ENCODE measurements around the gene ADGRA1.

The ADGRA1 gene

DNA sequence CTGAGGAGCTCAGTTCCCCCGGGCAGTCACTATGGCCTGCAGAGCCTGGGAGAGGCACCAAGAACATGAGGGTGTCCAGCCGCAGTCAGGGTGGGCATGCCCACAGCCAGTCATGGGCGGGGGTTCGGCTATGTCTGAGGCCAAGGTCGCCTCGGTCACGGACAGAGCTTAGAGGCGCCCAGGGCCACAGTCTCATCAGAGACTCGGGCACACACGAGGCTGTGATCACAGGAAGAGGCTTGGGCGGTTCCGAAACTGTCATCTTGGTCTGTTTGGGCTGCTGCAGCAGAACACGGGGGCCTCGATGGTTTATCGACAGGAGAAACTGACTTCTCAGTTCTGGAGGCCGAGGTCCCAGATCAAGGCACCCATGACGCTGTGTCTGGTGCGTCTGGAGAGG is 9.7 kb downstream of the ADGRA1 start:
- no peaks in the 10 kb centered on the region for H3K79me1 ChIP-seq (replicated peaks; ENCODE audit: low read length, poor library complexity, severe bottlenecking)
- H3K27me3 ChIP-seq (ENCODE audit: control insufficient read depth in 1 of 2, insufficient read depth in 1 of 2, low read length in 2 of 2) = peaks cover 12 to 83% of the 10 kb centered on the region in 2 experiments
- no peak overlapping the region for H3K27ac ChIP-seq (ENCODE audit: low read length, poor library complexity, severe bottlenecking)
- H2BK120ac ChIP-seq (ENCODE audit: low read depth, low read length) = no peak overlapping the region
- H3K4ac ChIP-seq (ENCODE audit: low read depth in 1 of 2, low read length in 2 of 2) = no peak overlapping the region
- WGBS = 90% methylated on average over 18 of the region's 18 CpGs
- no peaks in the 10 kb centered on the region for H3K36me3 ChIP-seq (ENCODE audit: control insufficient read depth in 1 of 2, insufficient read depth in 2 of 2, low read depth in 1 of 2, low read length in 2 of 2)
- no peak overlapping the region for H3K14ac ChIP-seq (ENCODE audit: low read length in 2 of 2)
- H3K9me3 ChIP-seq (ENCODE audit: control insufficient read depth, low read length) = no peaks in the 10 kb centered on the region
- H3K4me1 ChIP-seq (ENCODE audit: control insufficient read depth, insufficient read depth, low read depth, low read length) = peaks cover 2% of the 10 kb centered on the region
- no peak overlapping the region for H2AFZ ChIP-seq (ENCODE audit: low read depth, low read length)
- no peak overlapping the region for H4K8ac ChIP-seq (ENCODE audit: low read length)
- H2AK5ac ChIP-seq (ENCODE audit: low read length, severe bottlenecking) = no peak overlapping the region
- H4K91ac ChIP-seq (ENCODE audit: low read length) = no peak overlapping the region
- no peak overlapping the region for H3K4me2 ChIP-seq (ENCODE audit: low read length, poor library complexity, severe bottlenecking)
- H3K9ac ChIP-seq (ENCODE audit: low read length) = no peak overlapping the region
- no peak overlapping the region for H2BK12ac ChIP-seq (ENCODE audit: low read length in 2 of 2)
- no peak overlapping the region for H3K23ac ChIP-seq (ENCODE audit: low read length in 2 of 2)
- no peak overlapping the region for H3K4me3 ChIP-seq (ENCODE audit: insufficient read depth in 1 of 2, low read depth in 1 of 2, low read length in 2 of 2)
- no peak overlapping the region for H3K18ac ChIP-seq (ENCODE audit: low read depth in 1 of 2, low read length in 2 of 2)
- DNase-seq = no peak
- no peak overlapping the region for H2BK15ac ChIP-seq (ENCODE audit: low read depth, poor library complexity, severe bottlenecking)
- no peak overlapping the region for H2BK5ac ChIP-seq (ENCODE audit: low read depth, low read length, poor library complexity, severe bottlenecking)

DNA sequence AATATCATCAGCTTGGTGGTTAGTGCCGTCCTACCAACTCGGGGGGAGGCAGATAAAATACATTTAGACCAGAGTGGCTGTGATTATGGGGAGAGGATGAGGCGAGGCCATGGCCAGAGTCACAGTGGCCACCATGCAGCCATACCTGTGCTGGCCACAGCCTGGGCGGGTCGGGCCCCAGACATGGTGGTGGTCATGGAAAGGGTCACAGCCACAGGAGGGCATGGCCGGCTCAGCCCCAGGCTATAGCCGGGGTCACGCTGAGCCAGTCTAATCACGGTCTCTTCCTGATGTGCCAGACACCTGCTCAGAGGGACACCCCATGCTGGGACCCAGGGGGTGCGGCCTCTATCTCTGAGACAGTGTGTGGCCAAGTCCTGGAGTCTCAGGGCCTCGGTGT is 10.2 kb downstream of the ADGRA1 start:
- H3K4me3 ChIP-seq (ENCODE audit: insufficient read depth in 1 of 2, low read depth in 1 of 2, low read length in 2 of 2) = no peak overlapping the region
- H4K8ac ChIP-seq (ENCODE audit: low read length) = no peak overlapping the region
- H3K4ac ChIP-seq (ENCODE audit: low read depth in 1 of 2, low read length in 2 of 2) = no peak overlapping the region
- peaks cover 2% of the 10 kb centered on the region for H3K4me1 ChIP-seq (ENCODE audit: control insufficient read depth, insufficient read depth, low read depth, low read length)
- no peak overlapping the region for H3K23ac ChIP-seq (ENCODE audit: low read length in 2 of 2)
- H2BK15ac ChIP-seq (ENCODE audit: low read depth, poor library complexity, severe bottlenecking) = no peak overlapping the region
- H3K27me3 ChIP-seq (ENCODE audit: control insufficient read depth in 1 of 2, insufficient read depth in 1 of 2, low read length in 2 of 2) = peaks cover 9 to 81% of the 10 kb centered on the region in 2 experiments
- no peaks in the 10 kb centered on the region for H3K79me1 ChIP-seq (replicated peaks; ENCODE audit: low read length, poor library complexity, severe bottlenecking)
- H2BK5ac ChIP-seq (ENCODE audit: low read depth, low read length, poor library complexity, severe bottlenecking) = no peak overlapping the region
- H3K9ac ChIP-seq (ENCODE audit: low read length) = no peak overlapping the region
- no peak overlapping the region for H3K14ac ChIP-seq (ENCODE audit: low read length in 2 of 2)
- H3K9me3 ChIP-seq (ENCODE audit: control insufficient read depth, low read length) = no peaks in the 10 kb centered on the region
- no peak overlapping the region for H2BK12ac ChIP-seq (ENCODE audit: low read length in 2 of 2)
- H3K18ac ChIP-seq (ENCODE audit: low read depth in 1 of 2, low read length in 2 of 2) = no peak overlapping the region
- H2AK5ac ChIP-seq (ENCODE audit: low read length, severe bottlenecking) = no peak overlapping the region
- no peak overlapping the region for H2AFZ ChIP-seq (ENCODE audit: low read depth, low read length)
- no peak overlapping the region for H3K27ac ChIP-seq (ENCODE audit: low read length, poor library complexity, severe bottlenecking)
- WGBS = 90% methylated on average over 11 of the region's 11 CpGs
- no peak overlapping the region for H3K4me2 ChIP-seq (ENCODE audit: low read length, poor library complexity, severe bottlenecking)
- no peak overlapping the region for H4K91ac ChIP-seq (ENCODE audit: low read length)
- DNase-seq = no peak
- no peak overlapping the region for H2BK120ac ChIP-seq (ENCODE audit: low read depth, low read length)
- H3K36me3 ChIP-seq (ENCODE audit: control insufficient read depth in 1 of 2, insufficient read depth in 2 of 2, low read depth in 1 of 2, low read length in 2 of 2) = no peaks in the 10 kb centered on the region

DNA sequence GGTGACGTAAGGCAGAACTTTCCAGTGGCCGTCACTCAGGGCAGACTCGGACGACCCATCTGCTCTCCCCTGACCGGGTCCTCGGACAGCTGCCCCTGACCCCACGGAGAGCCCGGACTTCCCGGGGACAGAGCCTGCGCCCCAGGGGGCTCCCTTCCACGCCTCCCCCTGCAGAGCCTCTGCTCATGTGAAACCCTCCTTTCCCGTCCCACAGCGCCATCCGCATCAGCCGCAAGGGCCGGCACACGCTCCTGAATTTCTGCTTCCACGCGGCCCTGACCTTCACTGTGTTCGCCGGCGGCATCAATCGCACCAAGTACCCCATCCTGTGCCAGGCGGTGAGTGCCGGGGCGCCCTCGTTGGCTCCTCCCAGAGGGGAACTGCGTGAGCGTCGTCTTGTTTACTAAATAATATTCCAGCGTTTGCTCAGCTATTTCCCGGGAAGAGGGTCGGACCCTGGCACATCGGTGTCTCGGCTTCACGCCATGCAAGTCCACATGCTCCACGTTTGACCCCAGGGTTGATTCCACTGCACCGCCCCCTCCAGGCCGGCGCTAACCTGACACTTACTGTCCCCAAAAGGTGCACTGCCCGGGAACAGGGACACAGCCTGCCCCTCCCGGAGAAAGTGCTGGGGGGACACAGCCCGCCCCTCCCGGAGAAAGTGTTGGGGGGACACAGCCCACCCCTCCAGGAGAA is 10.9 kb downstream of the ADGRA1 start:
- Histone ChIP-seq H3K27me3 (ENCODE audit: control insufficient read depth in 1 of 2, insufficient read depth in 1 of 2, low read length in 2 of 2) (peaks cover 7 to 80% of the 10 kb centered on the region in 2 experiments), H3K18ac (ENCODE audit: low read depth in 1 of 2, low read length in 2 of 2) (no peak overlapping the region), H2BK12ac (ENCODE audit: low read length in 2 of 2) (no peak overlapping the region), H4K8ac (ENCODE audit: low read length) (no peak overlapping the region), H3K9ac (ENCODE audit: low read length) (no peak overlapping the region), H3K9me3 (ENCODE audit: control insufficient read depth, low read length) (no peaks in the 10 kb centered on the region), H2BK120ac (ENCODE audit: low read depth, low read length) (no peak overlapping the region), H3K4ac (ENCODE audit: low read depth in 1 of 2, low read length in 2 of 2) (no peak overlapping the region), H3K4me3 (ENCODE audit: insufficient read depth in 1 of 2, low read depth in 1 of 2, low read length in 2 of 2) (no peak overlapping the region), H3K4me2 (ENCODE audit: low read length, poor library complexity, severe bottlenecking) (no peak overlapping the region), H3K4me1 (ENCODE audit: control insufficient read depth, insufficient read depth, low read depth, low read length) (peaks cover 2% of the 10 kb centered on the region), H2BK5ac (ENCODE audit: low read depth, low read length, poor library complexity, severe bottlenecking) (no peak overlapping the region), H3K36me3 (ENCODE audit: control insufficient read depth in 1 of 2, insufficient read depth in 2 of 2, low read depth in 1 of 2, low read length in 2 of 2) (no peaks in the 10 kb centered on the region), H3K14ac (ENCODE audit: low read length in 2 of 2) (no peak overlapping the region), H3K79me1 (replicated peaks; ENCODE audit: low read length, poor library complexity, severe bottlenecking) (no peaks in the 10 kb centered on the region), H2AFZ (ENCODE audit: low read depth, low read length) (no peak overlapping the region), H4K91ac (ENCODE audit: low read length) (no peak overlapping the region), H3K23ac (ENCODE audit: low read length in 2 of 2) (no peak overlapping the region), H3K27ac (ENCODE audit: low read length, poor library complexity, severe bottlenecking) (no peak overlapping the region), H2BK15ac (ENCODE audit: low read depth, poor library complexity, severe bottlenecking) (no peak overlapping the region), H2AK5ac (ENCODE audit: low read length, severe bottlenecking) (no peak overlapping the region)
- no peak for DNase-seq
- 85% methylated on average over 44 of the region's 44 CpGs for WGBS

DNA sequence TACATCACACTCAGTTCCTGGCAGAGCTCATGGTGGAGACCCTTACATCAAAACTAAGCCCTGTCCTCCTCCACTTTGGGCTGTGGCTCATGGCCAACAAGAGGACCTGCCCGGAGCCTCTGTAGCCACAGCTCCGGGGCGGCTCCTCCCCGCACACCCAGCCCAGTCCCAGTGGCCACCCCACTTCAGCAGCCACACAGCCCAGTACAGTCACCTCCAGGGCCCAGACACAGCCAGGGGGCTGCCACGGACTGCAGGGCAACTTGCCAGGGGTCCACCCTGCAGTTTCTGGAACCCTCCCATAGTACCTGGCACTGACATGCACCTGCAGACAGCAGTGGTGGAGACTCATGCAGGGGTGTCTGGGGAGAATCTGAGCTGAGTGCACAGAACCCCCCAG is 11.8 kb downstream of the ADGRA1 start:
- peaks cover 7 to 81% of the 10 kb centered on the region in 2 experiments for H3K27me3 ChIP-seq (ENCODE audit: control insufficient read depth in 1 of 2, insufficient read depth in 1 of 2, low read length in 2 of 2)
- no peak overlapping the region for H3K18ac ChIP-seq (ENCODE audit: low read depth in 1 of 2, low read length in 2 of 2)
- DNase-seq = no peak
- H2AFZ ChIP-seq (ENCODE audit: low read depth, low read length) = no peak overlapping the region
- H3K4me1 ChIP-seq (ENCODE audit: control insufficient read depth, insufficient read depth, low read depth, low read length) = peaks cover 2% of the 10 kb centered on the region
- no peaks in the 10 kb centered on the region for H3K79me1 ChIP-seq (replicated peaks; ENCODE audit: low read length, poor library complexity, severe bottlenecking)
- no peak overlapping the region for H3K23ac ChIP-seq (ENCODE audit: low read length in 2 of 2)
- H3K9ac ChIP-seq (ENCODE audit: low read length) = no peak overlapping the region
- H3K4me3 ChIP-seq (ENCODE audit: insufficient read depth in 1 of 2, low read depth in 1 of 2, low read length in 2 of 2) = no peak overlapping the region
- no peak overlapping the region for H2BK5ac ChIP-seq (ENCODE audit: low read depth, low read length, poor library complexity, severe bottlenecking)
- H3K36me3 ChIP-seq (ENCODE audit: control insufficient read depth in 1 of 2, insufficient read depth in 2 of 2, low read depth in 1 of 2, low read length in 2 of 2) = no peaks in the 10 kb centered on the region
- WGBS = 94% methylated on average over 4 of the region's 5 CpGs
- H3K4ac ChIP-seq (ENCODE audit: low read depth in 1 of 2, low read length in 2 of 2) = no peak overlapping the region
- no peak overlapping the region for H2BK15ac ChIP-seq (ENCODE audit: low read depth, poor library complexity, severe bottlenecking)
- no peak overlapping the region for H3K4me2 ChIP-seq (ENCODE audit: low read length, poor library complexity, severe bottlenecking)
- H4K8ac ChIP-seq (ENCODE audit: low read length) = no peak overlapping the region
- no peak overlapping the region for H3K14ac ChIP-seq (ENCODE audit: low read length in 2 of 2)
- H2AK5ac ChIP-seq (ENCODE audit: low read length, severe bottlenecking) = no peak overlapping the region
- H2BK12ac ChIP-seq (ENCODE audit: low read length in 2 of 2) = no peak overlapping the region
- H3K9me3 ChIP-seq (ENCODE audit: control insufficient read depth, low read length) = no peaks in the 10 kb centered on the region
- no peak overlapping the region for H3K27ac ChIP-seq (ENCODE audit: low read length, poor library complexity, severe bottlenecking)
- no peak overlapping the region for H2BK120ac ChIP-seq (ENCODE audit: low read depth, low read length)
- H4K91ac ChIP-seq (ENCODE audit: low read length) = no peak overlapping the region

Measured in mesenchymal stem cell (in vitro differentiated cells and primary cell).